Measurements from ENCODE around the gene ZHX3.
A peak's percentile ranks its signal among the peaks of the same experiment; 100 is the strongest.

ZHX3 gene

DNA sequence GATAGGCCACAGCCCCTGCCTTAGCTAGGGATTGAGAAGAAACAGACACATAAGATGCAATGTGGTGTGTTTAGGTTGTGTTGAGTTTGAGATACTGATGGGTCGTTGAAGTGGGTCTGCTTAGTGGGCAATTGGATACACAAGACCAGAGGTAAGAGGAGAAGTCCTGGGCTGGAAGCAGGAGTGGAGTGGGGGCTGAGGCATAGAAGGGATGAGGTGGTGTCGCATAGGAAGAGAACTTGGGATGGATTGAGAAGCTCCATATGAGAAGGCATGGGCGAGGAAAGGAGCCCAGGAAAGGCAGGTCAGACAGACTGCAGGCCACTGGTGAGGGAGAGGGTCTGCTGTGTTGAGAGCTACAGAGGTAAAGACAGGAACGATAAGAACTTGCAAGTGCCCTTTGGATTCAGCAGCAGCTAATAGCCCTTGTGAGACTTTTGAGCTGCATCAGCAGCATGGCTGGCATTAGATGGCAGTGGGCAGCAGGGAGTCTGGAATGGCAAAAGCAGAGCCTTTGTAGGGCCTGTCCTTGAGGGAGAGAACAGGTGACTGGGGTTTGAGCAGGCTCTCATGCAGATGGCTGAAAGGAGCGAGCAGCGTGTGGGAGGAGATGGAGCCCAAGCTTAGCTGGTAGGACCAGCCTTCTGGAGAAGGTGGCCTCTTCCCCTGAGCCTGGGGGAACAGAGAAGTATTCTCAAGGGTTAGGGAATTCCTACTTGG, 147.0 kb downstream of the ZHX3 start:
- no peak for DNase-seq (ENCODE audit: low read depth)

DNA sequence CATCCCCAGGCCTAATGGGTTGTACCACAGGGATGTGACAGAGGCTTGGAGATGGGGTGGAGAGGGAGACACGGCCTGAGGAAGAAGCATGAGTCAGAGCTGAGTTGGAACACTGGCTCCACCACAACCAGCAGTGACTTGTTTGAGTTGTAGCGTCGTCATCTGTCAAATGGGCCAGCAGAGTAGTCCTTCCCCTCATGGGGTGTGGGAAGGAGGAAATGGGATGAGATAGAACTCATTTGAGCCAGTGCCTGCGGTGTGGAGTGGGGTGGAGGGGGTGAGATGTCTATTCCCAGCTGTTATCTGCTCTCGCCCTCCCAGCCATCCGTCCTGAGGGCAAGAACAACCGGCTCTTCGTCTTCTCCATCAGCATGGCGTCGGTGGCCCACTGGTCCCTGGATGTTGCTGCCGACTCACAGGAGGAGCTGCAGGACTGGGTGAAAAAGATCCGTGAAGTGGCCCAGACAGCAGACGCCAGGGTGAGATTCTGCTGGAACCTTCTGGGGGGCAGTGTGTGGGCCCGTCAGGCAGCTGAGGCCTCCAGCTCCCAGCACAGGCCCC, 147.7 kb downstream of the ZHX3 start:
- DNase-seq (ENCODE audit: low read depth), result no peak

DNA sequence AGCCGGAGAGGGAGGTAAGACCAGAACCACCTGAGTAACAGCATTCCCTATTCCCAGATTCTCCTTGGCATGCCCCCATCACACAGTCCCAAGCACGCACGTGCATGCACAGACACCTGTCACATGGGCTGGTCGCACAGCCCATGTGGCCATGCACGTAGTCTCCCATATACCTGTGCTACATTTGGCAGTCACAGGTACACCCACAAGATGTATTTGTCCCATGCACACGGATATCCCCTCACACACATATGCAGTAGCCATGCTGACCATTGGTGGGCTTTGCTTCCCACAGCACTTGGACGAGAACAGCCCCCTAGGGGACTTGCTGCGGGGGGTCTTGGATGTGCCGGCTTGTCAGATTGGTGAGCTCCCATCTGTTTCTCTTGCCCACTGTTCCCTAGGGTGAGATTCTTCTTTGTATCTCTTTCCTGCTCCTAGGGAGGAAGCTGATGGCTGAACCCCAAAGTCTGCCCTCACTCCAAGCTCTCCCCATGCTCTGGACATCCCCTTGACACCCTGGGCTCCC, 148.3 kb downstream of the ZHX3 start:
- DNase-seq (ENCODE audit: low read depth), result no peak

DNA sequence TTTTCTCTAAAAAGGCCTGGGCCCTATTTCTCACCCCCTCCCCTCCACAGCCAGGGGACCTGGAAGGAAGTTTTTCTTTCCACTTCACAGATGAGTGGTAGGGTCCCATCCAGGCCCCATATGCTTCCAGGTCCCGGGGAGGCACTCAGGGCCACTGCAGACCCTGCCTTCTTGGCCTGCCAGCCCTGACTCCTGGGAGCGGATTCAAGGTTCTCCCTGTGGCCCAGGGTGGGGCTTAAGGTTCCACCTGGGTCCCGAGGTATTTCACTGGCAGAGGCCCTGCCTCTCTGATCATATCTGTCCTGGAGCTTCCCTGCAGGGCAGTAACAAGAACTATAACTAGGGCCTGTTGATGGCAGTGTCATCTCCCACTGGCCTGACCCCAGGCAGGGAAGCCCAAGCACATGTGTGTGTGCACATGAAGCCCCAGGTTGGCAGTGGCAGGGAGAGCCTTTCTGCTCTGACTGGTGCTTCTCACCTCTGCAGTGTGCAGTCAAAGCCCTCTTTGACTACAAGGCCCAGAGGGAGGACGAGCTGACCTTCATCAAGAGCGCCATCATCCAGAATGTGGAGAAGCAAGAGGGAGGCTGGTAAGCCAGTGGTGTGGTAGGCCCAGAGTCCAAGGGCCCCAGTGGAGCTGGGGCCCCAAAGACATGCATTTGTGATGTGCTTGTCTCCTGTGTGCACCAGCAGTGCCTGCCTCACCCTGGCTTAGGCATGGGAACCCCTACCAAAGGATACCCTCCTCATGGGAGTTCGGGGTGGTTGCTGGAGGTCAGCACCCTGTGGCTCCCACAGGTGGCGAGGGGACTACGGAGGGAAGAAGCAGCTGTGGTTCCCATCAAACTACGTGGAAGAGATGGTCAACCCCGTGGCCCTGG, 149.0 kb downstream of the ZHX3 start:
- no peak for DNase-seq (ENCODE audit: low read depth)

DNA sequence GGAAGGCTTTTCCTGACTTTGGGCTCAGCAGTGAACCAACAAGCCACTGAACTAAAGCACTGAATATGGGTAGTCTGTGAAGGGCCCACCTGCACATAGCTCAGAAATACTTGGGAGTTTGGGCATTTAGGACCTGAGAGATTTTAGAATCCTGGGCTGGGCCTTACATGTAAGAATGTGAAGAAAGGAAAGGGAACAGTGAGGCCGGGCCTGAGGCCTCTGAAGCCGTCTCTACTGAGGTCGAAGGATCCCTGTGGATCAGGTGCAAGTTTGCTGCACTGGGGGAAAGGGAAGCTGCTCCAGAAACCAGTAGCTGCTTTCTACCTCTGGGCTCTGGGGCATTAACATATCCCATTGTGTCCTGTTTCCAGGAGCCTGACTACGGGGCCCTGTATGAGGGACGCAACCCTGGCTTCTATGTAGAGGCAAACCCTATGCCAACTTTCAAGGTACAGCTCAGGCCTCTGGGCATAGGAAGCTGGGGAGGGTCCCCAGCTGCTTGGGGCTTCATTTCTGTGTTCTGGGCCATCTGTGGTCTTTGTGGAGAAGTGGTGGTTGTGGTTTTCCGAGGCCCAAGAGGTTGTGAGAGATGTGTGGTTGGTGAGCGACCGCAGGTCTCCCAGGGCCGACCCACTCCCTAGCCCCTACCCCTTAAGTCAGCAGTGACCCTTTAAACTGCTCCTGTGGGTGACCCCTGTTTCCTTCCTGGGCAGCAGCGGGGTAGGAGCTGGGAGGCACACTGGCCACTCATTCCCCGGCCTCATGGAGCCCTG, 149.9 kb downstream of the ZHX3 start:
- DNase-seq (ENCODE audit: low read depth), result peak; percentile 27

DNA sequence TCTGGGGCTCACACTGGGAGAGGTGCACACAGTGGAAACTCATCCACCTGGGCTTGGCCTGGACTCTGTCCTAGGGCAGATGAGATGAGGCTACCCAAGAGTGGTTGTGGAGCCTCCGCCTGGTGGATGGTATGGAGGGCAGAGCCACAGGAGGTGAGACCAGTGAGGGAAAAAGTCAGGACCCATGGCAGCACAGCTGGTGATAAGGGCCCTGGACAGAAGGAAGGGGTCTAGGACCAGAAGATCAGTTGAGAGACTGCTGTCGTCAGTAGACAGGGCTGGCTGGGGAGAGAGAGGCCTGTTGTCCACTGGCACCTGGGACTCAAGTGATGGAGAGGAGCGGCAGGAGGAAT, 150.4 kb downstream of the ZHX3 start:
- no peak for DNase-seq (ENCODE audit: low read depth)

DNA sequence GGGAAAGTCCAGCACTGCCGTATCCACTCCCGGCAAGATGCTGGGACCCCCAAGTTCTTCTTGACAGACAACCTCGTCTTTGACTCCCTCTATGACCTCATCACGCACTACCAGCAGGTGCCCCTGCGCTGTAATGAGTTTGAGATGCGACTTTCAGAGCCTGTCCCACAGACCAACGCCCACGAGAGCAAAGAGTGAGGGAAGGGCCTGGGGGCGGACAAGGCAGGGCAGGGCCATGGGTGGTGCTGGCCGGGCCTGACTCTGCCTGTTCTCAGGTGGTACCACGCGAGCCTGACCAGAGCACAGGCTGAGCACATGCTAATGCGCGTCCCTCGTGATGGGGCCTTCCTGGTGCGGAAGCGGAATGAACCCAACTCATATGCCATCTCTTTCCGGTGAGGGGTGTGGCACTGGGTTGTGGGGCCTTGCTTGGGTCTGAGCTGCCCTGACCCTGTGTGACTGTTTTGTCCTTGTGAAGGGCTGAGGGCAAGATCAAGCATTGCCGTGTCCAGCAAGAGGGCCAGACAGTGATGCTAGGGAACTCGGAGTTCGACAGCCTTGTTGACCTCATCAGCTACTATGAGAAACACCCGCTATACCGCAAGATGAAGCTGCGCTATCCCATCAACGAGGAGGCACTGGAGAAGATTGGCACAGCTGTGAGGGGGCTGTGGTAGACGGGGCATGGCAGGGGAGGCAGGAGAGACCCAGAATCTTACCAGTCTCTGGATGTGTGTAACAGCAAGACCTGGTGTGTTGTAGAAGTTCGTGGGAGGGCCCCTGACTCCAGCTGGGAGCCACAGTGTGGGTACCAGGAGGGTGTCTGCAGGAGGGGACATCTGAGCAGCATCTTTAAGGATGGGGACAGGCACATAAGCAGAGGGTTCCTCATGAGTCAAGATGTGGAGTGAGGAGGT, 151.1 kb downstream of the ZHX3 start:
- no peak for DNase-seq (ENCODE audit: low read depth)

DNA sequence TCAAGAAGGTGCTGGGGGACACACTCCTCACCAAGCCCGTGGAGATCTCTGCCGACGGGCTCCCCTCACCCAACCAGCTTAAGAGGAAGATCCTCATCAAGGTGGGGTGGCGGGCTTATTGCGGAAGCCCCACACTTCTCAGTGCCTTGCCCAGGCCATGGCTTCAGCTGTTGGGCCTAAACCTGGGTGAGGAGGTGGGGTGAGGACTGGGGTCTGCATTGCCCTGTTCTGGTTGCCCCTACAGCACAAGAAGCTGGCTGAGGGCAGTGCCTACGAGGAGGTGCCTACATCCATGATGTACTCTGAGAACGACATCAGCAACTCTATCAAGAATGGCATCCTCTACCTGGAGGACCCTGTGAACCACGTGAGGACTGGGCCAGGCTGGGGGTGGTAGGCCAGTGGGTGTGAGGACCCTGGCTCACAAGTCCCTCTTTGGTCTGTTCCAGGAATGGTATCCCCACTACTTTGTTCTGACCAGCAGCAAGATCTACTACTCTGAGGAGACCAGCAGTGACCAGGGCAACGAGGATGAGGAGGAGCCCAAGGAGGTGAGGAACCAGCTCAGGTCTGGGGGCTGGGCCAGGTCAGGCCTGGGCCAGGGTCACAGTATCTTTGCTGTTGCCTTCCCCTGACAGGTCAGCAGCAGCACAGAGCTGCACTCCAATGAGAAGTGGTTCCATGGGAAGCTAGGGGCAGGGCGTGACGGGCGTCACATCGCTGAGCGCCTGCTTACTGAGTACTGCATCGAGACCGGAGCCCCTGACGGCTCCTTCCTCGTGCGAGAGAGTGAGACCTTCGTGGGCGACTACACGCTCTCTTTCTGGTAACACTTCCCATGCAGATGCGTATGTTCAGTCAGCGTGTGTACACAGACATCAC, 152.3 kb downstream of the ZHX3 start:
- DNase-seq (ENCODE audit: low read depth), result no peak

DNA sequence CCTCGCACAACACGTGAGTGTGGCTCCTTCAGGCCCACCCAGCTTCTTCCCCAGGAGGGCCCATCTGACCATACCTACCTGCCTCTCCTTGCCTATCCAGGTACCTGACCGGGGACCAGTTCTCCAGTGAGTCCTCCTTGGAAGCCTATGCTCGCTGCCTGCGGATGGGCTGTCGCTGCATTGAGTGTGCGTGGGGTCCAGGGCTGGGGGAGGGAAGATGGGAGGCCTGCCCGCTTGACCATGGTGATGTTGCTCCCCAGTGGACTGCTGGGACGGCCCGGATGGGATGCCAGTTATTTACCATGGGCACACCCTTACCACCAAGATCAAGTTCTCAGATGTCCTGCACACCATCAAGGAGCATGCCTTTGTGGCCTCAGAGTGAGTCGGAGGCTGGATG, 153.7 kb downstream of the ZHX3 start:
- DNase-seq (ENCODE audit: low read depth), result no peak

DNA sequence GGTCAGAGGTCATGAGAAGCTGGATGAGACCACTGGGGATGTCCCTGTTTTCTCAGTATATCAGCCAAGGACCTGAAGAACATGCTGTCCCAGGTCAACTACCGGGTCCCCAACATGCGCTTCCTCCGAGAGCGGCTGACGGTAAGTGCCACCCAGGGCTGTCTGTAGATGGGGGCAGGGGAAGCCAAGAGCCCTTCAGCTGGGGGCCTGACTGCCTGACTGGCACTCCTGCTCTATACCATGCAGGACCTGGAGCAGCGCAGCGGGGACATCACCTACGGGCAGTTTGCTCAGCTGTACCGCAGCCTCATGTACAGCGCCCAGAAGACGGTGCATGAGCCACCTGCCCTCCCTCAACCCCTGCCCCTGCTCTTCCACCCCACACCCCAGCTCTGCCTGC, 155.1 kb downstream of the ZHX3 start:
- DNase-seq (ENCODE audit: low read depth), result no peak

DNA sequence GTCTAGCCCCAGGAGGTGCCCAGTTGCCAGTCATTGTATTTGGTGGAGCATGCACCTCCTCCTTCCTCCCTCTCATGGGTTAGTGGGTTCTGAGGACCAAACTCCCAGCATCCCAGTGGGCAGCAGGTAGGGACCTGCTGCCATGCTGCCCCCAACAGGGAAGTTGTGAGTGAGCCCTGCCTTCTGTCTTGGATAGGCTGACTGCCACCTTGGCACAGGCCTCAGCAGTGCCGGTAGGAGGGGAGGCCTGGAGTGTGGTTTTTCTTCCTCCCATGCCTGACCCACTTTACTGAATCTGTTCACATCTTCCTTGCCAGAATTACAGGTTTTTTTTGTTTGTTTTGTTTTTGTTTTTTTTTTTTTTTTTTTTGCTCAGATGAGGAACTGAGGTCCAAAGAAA, 155.6 kb downstream of the ZHX3 start:
- no peak for DNase-seq (ENCODE audit: low read depth)

DNA sequence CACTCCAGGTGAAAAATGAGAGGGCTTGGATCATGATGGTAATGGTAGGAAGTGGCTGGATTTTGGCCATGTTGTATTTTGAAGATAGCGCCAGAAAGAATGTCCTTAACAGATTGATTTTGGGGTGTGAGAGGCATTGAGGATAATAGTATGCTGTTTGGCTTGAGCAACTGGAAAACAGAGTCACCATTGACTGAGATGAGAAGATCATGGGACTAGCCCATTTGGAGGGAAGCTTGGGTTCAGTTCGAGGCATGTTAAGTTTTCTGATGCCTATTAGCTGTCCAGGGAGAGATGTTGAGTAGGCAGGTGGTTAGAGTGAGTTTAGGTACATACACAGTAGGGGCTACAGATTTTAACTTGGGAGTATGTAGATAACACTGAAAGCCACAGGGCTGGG, 156.8 kb downstream of the ZHX3 start:
- DNase-seq (ENCODE audit: low read depth), result no peak

DNA sequence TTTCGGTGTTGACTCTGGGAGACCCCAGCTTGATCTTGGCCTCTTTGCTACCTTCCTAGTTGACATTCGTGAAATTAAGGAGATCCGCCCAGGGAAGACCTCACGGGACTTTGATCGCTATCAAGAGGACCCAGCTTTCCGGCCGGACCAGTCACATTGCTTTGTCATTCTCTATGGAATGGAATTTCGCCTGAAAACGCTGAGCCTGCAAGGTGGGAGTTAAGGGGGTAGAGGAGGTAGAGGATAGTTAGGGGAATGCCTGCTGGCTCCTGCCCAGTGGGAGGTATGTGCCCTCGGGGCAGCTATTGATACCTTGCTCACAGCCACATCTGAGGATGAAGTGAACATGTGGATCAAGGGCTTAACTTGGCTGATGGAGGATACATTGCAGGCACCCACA, 158.0 kb downstream of the ZHX3 start:
- DNase-seq (ENCODE audit: low read depth), result no peak

DNA sequence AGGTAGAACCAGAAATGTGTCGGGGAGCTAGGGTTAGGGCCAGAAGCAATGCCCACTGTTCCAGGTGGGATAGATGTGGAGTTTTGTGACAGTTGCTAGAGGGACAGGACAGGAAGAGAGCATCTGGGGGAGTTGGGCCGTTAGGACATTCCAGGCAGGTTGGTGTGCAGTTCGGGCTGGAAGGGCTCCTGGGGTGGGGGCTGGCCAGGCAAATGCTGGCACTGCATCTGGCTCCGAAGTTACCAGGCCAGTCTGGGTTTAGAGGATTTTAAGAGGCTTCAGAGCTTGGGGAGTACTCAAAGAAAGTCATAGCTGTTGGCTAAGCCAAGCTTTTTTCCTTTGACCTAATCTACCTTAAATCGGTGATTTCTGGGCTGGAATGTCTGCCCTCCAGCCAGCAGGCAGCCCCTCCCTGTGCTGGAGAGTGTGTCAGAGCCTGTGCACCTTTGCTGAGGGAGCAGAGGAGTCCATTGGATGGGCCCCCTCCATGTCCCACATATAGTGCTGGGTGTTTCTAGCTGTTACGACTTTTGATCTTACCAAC, 159.4 kb downstream of the ZHX3 start:
- DNase-seq (ENCODE audit: low read depth), result no peak

DNA sequence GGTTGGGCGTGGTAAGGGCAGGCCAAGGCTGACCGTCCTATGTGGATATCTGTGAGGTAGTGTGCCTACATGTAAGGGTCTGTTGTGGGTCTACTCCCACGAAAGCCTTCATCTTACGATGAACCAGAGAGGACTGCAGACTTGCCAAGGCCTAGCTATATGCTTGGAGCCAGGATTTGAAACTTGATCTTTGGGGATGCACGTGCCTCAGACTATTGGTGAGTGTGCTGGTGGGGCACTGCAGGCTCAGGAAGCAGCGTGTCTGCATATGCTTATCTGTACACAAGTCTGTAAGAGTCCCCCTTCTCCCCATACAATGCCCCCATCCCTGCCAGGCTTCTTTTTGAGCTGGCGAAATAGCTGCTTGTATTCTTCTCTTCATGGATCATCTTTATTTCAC, 162.3 kb downstream of the ZHX3 start:
- no peak for DNase-seq (ENCODE audit: low read depth)

DNA sequence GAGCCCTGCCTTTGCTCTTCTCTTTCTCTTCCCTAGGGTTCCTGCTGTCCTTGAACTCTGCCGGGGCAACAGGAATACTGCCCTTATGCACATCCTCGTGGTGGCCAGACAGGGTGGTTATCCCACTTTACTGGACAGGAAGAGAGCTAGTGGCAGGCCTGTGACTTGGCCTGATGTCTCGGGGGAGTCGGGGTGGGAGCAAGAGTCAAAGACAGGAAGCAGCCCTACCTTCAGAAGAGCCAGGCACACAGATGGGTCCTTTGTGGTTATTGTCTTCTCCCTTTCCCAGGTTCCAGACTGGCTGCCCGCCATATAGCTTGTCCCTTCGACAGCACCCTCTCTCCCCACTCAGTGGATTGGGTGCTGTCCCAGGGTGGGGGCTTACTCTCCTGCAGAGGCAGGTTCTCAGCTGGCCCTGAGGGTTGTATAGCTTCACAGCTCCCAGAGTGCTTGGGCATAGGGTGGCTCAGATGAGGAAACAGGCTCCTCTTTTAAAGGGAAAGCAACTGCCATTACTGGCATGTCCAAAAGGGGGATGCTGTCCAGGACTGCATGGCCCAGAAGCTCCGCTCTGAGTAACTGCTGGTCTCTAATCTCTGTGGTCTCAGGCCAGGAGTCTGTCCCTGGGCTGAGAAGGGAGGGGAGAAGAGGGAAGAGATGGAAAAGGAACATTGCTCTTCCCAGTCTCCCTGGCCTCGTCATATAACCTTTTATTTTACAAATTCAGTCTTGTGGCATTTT, 162.9 kb downstream of the ZHX3 start:
- DNase-seq (ENCODE audit: low read depth), result no peak

DNA sequence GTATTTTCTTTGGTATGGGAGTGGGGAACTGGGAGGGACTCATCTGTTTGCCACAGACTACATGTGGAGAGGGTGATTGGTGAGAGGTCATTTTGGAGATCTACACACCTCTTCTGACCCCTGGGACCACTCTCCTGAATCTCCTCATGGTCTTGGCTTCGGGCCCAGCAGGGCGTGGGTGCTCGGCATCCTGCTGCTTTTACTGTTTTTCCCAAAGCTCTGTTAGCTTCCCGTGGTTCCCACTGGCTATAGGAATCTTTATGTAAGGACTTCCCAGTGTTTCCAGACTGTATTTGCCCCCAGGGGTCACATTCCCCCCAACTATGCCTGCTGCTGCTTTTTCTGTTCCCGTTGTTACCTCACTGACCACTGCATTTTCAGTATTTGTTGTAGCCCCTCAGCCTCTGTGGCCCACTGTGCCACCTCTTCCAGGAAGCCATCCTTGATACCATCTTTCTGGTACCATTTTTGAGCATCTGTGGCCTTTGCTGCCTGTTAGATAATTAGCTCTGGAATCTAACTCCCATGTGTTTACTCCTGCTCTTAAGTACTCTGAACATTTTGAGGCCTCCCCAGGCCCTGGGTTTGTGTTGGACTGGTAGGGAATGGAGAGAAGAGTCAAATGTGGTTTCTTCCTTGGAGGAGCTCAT, 165.3 kb downstream of the ZHX3 start:
- no peak for DNase-seq (ENCODE audit: low read depth)

DNA sequence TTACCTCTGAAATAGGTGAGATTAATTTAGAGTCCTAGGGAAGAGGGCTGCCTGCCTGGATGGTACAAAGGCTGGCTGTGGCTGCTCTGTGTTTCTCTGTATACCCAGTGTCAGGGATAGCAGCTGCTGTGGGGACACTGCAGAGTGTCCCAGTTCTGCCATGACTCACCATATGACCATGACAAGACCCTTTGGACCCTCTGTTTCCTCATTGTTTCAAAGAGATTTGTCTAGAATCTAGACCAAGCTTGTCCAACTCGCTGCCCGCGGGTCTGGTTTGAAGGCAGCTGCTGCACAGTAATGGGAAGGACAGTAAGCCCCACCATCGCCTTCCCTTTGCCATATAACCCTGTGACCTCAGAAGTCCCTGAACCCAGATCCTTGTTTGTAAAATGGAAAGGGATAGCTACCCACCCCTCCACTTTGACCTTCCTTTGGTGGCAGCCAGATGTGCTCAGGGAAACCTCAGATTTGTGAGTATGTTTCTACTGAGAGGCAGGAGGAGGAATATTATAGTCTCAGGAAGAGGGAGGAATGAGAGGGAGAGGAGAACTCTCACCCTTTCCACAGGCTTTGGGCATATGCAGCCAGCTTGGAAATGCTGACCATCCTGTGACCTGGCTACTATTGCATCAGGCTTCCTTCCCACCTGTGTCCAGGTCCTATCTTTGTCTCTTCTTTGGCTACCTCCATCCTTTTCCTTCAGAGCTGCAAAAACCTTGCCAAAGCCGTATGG, 166.2 kb downstream of the ZHX3 start:
- DNase-seq (ENCODE audit: low read depth), result no peak

Data from CMK (cell line).